NCI-H146 treated with DMSO at 0.1 percent for 48 hours (cell line): ENCODE data around the gene BDH1.

Experiments
- DNase-seq: peaks from one replicate; lab custom pipeline; 2025; ENCODE audit not compliant: unreplicated experiment; lab: John Stamatoyannopoulos, UW

Gene BDH1

GRCh38 chr3:197507541-197507940 lies 48.2 kb downstream of the BDH1 start:
- DNase-seq: no peak

DNA sequence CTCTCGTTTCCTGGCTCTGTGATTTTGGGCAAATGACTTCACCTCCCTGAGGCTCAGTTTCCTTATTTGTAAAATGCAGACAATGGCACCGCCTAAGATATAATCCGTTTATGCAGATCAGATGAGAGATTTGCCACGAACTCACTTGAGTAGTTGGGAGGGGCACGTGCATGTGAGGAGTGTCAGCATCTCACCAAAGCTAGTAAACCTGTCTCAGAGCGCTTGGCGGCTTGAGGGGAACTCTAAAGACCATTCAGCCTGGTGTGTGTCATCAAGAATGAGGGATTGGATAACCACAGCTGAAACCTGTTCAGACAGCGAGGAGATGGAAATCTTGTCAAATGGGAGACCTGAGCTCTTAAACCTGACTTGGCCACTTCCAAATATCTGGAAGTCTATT lies 48.7 kb downstream of the BDH1 start:
- DNase-seq: no peak

GRCh38 chr3:197505796-197506548 lies 49.8 kb downstream of the BDH1 start:
- no peak for DNase-seq

GRCh38 chr3:197504641-197505121 lies 51.1 kb downstream of the BDH1 start:
- no peak for DNase-seq

- no peak for DNase-seq
Measured at GRCh38 chr3:197504229-197504628, 51.5 kb downstream of the BDH1 start.

- no peak for DNase-seq
Measured at GRCh38 chr3:197503652-197504051, 52.1 kb downstream of the BDH1 start.

DNA sequence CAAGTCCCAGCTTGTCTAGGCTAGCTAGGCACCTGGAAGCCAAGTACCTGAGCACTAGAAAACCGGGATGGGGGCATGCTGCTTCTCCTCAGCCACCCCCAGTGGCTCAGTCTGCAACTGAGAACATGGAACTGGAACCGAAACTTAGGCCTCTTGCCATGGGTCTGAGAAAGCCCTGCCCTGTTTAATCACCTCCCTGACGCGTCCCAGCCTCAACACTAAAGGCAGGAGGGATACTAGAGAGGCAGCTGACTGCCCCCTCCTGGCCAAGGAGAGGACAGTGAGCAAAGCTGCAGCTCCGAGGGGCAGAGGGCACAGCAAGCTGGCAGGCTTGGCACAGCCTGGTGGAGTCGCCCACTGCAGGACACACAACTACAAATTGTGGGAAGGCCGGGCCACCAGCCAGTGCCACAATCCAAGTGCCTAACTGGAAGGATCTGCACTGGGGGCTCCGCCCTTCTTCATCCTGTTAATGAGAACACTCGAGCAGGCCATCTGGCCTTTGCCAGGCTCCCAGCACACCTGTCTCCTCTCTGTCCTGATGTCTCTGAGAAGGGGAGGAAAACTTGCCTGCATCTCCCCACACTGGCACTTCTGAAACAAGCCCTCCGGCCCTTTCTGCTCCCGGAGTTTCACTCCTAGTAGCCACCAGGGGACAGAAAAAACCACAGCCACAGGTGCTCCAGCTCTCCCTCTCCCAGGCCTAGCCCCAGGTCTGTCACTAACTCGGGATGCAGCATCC lies 53.7 kb downstream of the BDH1 start:
- DNase-seq: peak; percentile 17

DNA sequence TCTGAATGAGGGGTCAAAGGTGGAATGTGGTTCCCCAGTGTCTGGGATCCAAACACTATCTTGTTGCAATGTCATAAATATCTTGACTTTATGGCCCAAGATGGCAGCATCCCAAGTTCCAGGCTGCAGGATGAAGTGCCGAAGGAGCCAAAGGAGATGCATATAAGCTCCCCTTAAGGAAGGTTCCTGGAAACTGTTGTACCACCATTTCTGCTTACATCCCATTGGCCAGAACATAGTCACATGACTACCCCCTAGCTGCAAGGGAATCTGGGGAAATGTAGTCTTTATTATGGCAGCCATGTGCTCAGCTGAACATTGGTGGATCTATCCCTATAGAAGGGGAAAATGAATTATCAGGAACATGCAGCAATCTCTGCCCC lies 54.3 kb downstream of the BDH1 start:
- no peak for DNase-seq

- DNase-seq: no peak
Measured at GRCh38 chr3:197500812-197501211, 55.0 kb downstream of the BDH1 start.

DNA sequence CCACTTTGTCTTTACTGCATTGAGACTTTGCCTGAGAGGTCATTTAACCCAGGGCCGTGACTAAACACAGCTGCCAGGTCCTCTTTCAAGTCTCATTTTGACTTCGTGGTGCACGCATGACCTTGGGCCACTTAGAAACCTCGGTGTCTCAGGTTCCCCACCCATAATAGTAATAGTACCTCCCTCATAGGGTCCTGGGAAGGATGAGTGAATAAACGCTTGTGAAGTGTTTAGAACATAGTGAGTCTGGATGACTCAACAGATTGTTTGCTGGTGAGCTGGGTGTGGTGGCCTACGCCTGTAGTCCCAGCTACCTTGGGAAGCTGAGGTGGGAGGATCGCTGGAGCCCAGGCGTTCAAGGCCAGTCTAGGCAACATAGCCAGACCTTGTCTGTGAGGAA lies 56.3 kb downstream of the BDH1 start:
- DNase-seq: no peak

- no peak for DNase-seq
Measured at GRCh38 chr3:197498499-197499241, 57.1 kb downstream of the BDH1 start.

DNA sequence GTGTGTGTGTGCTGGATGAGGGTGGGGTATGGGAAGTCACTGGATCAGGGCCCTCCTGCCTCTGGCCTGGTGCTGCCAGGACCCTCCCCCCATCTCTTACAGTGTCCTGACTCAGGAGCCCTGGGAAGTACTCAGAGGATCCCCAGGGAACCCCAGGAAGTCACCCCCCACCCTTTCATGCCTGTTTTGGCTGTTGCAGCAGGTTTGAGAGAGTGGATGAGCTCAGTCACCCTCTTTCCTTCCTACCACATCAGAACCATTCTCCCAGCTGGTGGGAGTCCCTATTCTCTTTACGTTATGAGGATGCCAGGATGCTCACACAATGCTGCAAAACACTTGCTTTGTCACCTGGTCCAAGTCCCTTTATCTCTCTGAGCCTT lies 59.0 kb downstream of the BDH1 start:
- no peak for DNase-seq

GRCh38 chr3:197495999-197496745 lies 59.6 kb downstream of the BDH1 start:
- no peak for DNase-seq

GRCh38 chr3:197495499-197495898 lies 60.3 kb downstream of the BDH1 start:
- no peak for DNase-seq

- DNase-seq: no peak
Measured at GRCh38 chr3:197495059-197495455, 60.7 kb downstream of the BDH1 start.

DNA sequence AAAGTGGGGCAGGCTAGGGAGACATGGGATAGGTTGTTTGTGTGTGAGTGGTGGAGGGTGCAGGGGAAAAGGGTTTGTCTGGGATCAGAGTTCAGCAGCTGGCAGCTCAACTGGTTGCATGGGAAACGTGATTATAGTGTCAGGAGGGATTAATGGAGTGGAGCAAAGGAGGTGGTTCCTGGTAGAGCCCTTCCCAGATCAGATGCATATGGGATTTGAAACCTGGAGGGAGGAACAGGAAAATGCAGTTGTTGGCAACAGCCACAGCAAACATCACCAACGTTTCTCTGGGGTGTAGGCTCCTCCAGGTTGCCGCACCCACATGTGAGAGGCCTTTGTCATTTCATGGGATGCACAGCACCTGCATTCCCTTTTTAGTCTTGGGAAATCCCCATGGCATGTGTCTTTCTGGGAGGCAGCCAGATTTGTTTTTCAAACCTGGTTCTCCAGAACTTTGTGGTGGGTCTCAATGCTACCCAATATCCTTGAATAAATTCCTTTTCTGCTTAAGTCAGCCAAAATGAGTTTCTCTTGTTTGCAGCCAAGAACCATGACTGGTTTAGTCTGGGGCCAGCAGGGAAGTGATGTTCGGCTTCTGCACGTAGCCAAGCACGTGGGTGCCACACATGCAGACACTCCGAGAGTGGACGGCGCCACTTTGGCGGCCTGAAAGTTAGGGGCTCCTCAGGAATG lies 61.3 kb downstream of the BDH1 start:
- DNase-seq: no peak

DNA sequence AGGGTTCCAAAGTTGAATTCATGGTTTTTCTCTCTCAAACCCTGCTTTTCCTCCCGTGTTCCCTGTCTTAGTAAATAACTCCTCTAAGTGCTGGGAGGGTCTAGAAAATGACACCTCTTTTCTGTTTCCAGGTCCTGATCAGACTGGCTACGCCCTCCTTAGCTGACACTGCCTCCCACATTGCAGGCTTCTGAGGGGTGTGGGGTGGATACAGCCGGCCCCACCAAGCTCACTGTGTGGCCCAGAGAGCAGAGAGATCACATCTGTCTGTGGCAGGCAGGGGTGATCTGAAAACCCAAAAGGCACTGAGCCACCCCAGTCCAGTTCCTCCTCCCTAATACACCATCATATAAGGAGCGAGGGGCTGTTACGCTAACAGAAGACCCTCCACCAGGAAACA lies 62.7 kb downstream of the BDH1 start:
- no peak for DNase-seq

- no peak for DNase-seq
Measured at GRCh38 chr3:197491923-197492664, 63.7 kb downstream of the BDH1 start.

DNA sequence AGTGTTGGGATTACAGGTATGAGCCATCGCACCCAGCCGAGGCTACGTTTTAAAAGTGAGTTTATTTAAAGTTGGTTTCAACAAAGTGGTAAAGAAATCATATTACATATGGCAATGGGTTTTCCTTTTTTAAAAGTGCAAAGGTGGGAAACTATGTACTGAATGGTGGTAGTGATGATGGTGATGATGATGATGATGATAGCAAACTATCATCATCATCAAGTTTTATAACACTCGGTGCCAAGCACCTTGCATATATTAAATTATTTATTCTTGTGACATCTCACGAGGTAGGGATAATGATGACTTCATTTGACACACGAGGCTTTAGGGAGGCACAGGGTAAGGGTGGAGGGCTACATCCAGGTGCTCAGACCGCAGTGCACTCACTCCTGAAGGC lies 64.3 kb downstream of the BDH1 start:
- no peak for DNase-seq
